HEK293 (cell line): ENCODE results near the gene CDCA8.

Source experiments
- CTCF ChIA-PET: fragments of 350-600 bp; formaldehyde crosslinking; extraction: SDS; loops from one replicate; lab custom pipeline; 2021; ENCODE audit warnings: antibody characterized with exemption; lab: Yijun Ruan, JAX
- POLR2A ChIA-PET: fragments of 300-600 bp; formaldehyde crosslinking; extraction: SDS; loops from one replicate; lab custom pipeline; 2020; ENCODE audit warnings: antibody characterized with exemption, inconsistent platforms; lab: Yijun Ruan, JAX
- H3K27ac ChIP-seq: fragments of 200-500 bp; sonication (Bioruptor generic); 2 replicates; pipeline ENCODE4 v1.5.1; 2014; ENCODE audit warnings: low read depth, low read length, control low read depth, inconsistent platforms; ENCODE audit errors: extremely low read depth
- H3K36me3 ChIP-seq, 2 experiments: fragments of 200-500 bp in 1 of 2; sonication (Bioruptor generic) in 1 of 2; 1 replicate in 1 of 2; 2 replicates in 1 of 2; pipeline ENCODE4 v1.5.1; 2014 to 2017; ENCODE audit warnings: inconsistent platforms in 2 of 2, low read length in 2 of 2; ENCODE audit not compliant: control insufficient read depth in 2 of 2, insufficient read depth in 1 of 2
- H3K4me1 ChIP-seq: fragments of 200-500 bp; sonication (Bioruptor generic); 2 replicates; pipeline ENCODE4 v1.5.1; 2014; ENCODE audit warnings: mild to moderate bottlenecking, low read length, inconsistent platforms; ENCODE audit not compliant: control insufficient read depth, insufficient read depth
- H3K4me3 ChIP-seq: 2 replicates; pipeline ENCODE4 v1.5.1; 2011; ENCODE audit warnings: low read depth, mild to moderate bottlenecking, control low read depth, low read length, moderate library complexity
- H3K9me3 ChIP-seq: fragments of 200-500 bp; sonication (Bioruptor generic); 2 replicates; pipeline ENCODE4 v1.5.1; 2014; ENCODE audit warnings: low read depth, low read length, inconsistent platforms; ENCODE audit not compliant: control insufficient read depth, insufficient read depth
- GLI2 ChIP-seq: fragments of 450-650 bp; formaldehyde crosslinking; IDR thresholded peaks from 2 replicates; pipeline ENCODE4; 2017; ENCODE audit warnings: missing biosample characterization, missing genetic modification characterization, low read depth, borderline replicate concordance
- SP3 ChIP-seq: fragments of 450-650 bp; formaldehyde crosslinking; IDR thresholded peaks from 2 replicates; pipeline ENCODE4 v1.5.1; 2016; ENCODE audit warnings: missing biosample characterization, missing genetic modification characterization
- ZBTB1 ChIP-seq: fragments of 450-650 bp; formaldehyde crosslinking; IDR thresholded peaks from 2 replicates; pipeline ENCODE4 v1.5.1; 2016; ENCODE audit warnings: missing biosample characterization, missing genetic modification characterization
- ZFP3 ChIP-seq: fragments of 450-650 bp; formaldehyde crosslinking; IDR thresholded peaks from 2 replicates; pipeline ENCODE4 v1.5.1; 2016; ENCODE audit warnings: low read depth, missing biosample characterization, missing genetic modification characterization
- ZNF146 ChIP-seq: fragments of 450-650 bp; formaldehyde crosslinking; IDR thresholded peaks from 2 replicates; pipeline ENCODE4 v1.5.1; 2016; ENCODE audit warnings: missing biosample characterization, missing genetic modification characterization
- ZNF239 ChIP-seq: fragments of 450-650 bp; formaldehyde crosslinking; IDR thresholded peaks from 2 replicates; pipeline ENCODE4 v1.5.1; 2016; ENCODE audit warnings: missing biosample characterization, missing genetic modification characterization
- ZNF335 ChIP-seq: fragments of 450-650 bp; formaldehyde crosslinking; conservative IDR thresholded peaks from 2 replicates; pipeline ENCODE4 v1.5.1; 2016; ENCODE audit warnings: missing biosample characterization, missing genetic modification characterization
- ZNF37A ChIP-seq: fragments of 450-650 bp; IDR thresholded peaks from 2 replicates; pipeline ENCODE4 v1.5.1; 2018; ENCODE audit warnings: missing biosample characterization, missing genetic modification characterization
- ZNF558 ChIP-seq: fragments of 450-650 bp; formaldehyde crosslinking; IDR thresholded peaks from 2 replicates; pipeline ENCODE4 v1.5.1; 2016; ENCODE audit warnings: missing biosample characterization, missing genetic modification characterization
- ZNF600 ChIP-seq: fragments of 450-650 bp; formaldehyde crosslinking; IDR thresholded peaks from 2 replicates; pipeline ENCODE4 v1.5.1; 2016; ENCODE audit warnings: missing biosample characterization, missing genetic modification characterization
- ZNF626 ChIP-seq: fragments of 450-650 bp; sonication (Bioruptor Pico); formaldehyde crosslinking; IDR thresholded peaks from 2 replicates; pipeline ENCODE4 v1.5.1; 2018; ENCODE audit warnings: missing biosample characterization, missing genetic modification characterization, inconsistent platforms
- ZNF660 ChIP-seq: fragments of 450-650 bp; IDR thresholded peaks from 2 replicates; pipeline ENCODE4 v1.5.1; 2018; ENCODE audit warnings: missing biosample characterization, mild to moderate bottlenecking, missing genetic modification characterization
- ZNF677 ChIP-seq: fragments of 450-650 bp; IDR thresholded peaks from 2 replicates; pipeline ENCODE4 v1.5.0; 2018; ENCODE audit warnings: missing biosample characterization, mild to moderate bottlenecking, missing genetic modification characterization, moderate library complexity
- ZNF692 ChIP-seq: fragments of 450-650 bp; formaldehyde crosslinking; IDR thresholded peaks from 2 replicates; pipeline ENCODE4 v1.5.1; 2016; ENCODE audit warnings: missing biosample characterization, missing genetic modification characterization
- ZSCAN23 ChIP-seq: fragments of 450-650 bp; formaldehyde crosslinking; IDR thresholded peaks from 2 replicates; pipeline ENCODE4 v1.5.1; 2016; ENCODE audit warnings: missing biosample characterization, missing genetic modification characterization
- TF ChIP-seq, protein P1 (sequence below): fragments of 450-650 bp; formaldehyde crosslinking; IDR thresholded peaks from 2 replicates; pipeline ENCODE4 v1.5.1; 2016; ENCODE audit warnings: missing biosample characterization, missing genetic modification characterization, low read depth
- TF ChIP-seq, protein P2 (sequence below): fragments of 450-650 bp; formaldehyde crosslinking; IDR thresholded peaks from 2 replicates; pipeline ENCODE4 v1.5.1; 2017; ENCODE audit warnings: missing biosample characterization, missing genetic modification characterization
- TF ChIP-seq, protein P3 (sequence below): fragments of 450-650 bp; formaldehyde crosslinking; IDR thresholded peaks from 2 replicates; pipeline ENCODE4 v1.5.1; 2016; ENCODE audit warnings: missing biosample characterization, missing genetic modification characterization

CDCA8 gene

DNA sequence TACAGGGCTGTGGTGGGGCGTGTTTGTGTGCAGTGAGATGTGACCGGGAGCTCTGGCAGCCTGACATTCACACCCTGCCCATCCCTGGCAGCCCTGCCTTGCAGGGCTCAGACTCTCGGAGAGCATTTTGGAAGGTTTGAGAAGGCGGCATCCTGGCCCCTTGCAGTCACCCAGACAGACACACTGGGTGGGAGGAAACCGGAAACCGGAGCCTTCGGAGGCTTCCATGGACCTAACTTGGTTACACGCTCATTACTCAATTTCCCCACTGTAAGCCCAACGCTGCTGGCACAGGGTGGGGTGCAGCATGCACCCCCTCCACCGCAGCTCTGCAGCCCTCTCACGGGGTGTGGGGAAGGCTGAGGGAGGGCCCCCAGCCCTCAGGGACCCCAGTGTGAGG, 35.4 kb upstream of the CDCA8 start (continued):
- TF ChIP-seq, protein P1, sequence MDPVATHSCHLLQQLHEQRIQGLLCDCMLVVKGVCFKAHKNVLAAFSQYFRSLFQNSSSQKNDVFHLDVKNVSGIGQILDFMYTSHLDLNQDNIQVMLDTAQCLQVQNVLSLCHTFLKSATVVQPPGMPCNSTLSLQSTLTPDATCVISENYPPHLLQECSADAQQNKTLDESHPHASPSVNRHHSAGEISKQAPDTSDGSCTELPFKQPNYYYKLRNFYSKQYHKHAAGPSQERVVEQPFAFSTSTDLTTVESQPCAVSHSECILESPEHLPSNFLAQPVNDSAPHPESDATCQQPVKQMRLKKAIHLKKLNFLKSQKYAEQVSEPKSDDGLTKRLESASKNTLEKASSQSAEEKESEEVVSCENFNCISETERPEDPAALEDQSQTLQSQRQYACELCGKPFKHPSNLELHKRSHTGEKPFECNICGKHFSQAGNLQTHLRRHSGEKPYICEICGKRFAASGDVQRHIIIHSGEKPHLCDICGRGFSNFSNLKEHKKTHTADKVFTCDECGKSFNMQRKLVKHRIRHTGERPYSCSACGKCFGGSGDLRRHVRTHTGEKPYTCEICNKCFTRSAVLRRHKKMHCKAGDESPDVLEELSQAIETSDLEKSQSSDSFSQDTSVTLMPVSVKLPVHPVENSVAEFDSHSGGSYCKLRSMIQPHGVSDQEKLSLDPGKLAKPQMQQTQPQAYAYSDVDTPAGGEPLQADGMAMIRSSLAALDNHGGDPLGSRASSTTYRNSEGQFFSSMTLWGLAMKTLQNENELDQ (tag by site-specific recombination): no peak
- TF ChIP-seq ZNF335 (tag by site-specific recombination) (no peak), ZBTB1 (tag by site-specific recombination) (no peak), ZNF692 (tag by site-specific recombination) (no peak), ZSCAN23 (no peak), SP3 (no peak), ZNF626 (no peak), ZNF600 (no peak)

GRCh38 chr1:37657620-37658412, 34.5 kb upstream of the CDCA8 start:
- ChIA-PET POLR2A (no interaction called here), CTCF (interaction anchor here (1.0 kb wide), 1 partner anchor 24 kb away, joined by 3 read pairs; no protein-coding TSS in a partner anchor)
- Histone ChIP-seq H3K36me3 (no peaks in the 10 kb centered on the region), H3K4me3 (no peak overlapping the region), H3K27ac (no peak overlapping the region), H3K4me1 (no peaks in the 10 kb centered on the region), H3K9me3 (no peaks in the 10 kb centered on the region)
- no peak for TF ChIP-seq ZFP3
- no peak for TF ChIP-seq ZNF37A (tag by site-specific recombination)
- TF ChIP-seq, protein P2, sequence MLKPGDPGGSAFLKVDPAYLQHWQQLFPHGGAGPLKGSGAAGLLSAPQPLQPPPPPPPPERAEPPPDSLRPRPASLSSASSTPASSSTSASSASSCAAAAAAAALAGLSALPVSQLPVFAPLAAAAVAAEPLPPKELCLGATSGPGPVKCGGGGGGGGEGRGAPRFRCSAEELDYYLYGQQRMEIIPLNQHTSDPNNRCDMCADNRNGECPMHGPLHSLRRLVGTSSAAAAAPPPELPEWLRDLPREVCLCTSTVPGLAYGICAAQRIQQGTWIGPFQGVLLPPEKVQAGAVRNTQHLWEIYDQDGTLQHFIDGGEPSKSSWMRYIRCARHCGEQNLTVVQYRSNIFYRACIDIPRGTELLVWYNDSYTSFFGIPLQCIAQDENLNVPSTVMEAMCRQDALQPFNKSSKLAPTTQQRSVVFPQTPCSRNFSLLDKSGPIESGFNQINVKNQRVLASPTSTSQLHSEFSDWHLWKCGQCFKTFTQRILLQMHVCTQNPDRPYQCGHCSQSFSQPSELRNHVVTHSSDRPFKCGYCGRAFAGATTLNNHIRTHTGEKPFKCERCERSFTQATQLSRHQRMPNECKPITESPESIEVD: no peak
- no peak for TF ChIP-seq ZNF558 (tag by site-specific recombination)
- no peak for TF ChIP-seq ZNF677 (tag by site-specific recombination)
- no peak for TF ChIP-seq ZNF239 (tag by site-specific recombination)
- TF ChIP-seq, protein P3, sequence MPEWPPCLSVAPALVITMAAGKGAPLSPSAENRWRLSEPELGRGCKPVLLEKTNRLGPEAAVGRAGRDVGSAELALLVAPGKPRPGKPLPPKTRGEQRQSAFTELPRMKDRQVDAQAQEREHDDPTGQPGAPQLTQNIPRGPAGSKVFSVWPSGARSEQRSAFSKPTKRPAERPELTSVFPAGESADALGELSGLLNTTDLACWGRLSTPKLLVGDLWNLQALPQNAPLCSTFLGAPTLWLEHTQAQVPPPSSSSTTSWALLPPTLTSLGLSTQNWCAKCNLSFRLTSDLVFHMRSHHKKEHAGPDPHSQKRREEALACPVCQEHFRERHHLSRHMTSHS (tag by site-specific recombination): no peak

DNA sequence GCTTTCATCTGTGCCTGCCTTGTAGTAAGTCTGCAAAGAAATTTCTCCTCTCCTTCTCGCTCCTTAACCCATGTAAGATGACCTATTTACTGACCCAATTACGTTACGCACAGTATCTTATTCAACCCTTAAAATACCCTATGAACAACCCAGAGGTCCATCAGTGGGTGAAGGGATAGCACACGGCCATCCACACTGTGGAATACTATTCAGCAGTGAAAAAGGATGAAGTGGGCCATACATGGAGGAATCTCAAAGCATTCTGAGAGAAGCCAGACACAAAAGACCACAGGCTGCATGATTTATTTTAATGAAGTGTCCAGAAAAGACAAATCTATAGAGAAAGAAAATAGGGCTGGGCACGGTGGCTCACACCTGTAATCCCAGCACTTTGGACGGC, 33.8 kb upstream of the CDCA8 start:
- CTCF ChIA-PET: interaction anchor here (0.7 to 1.0 kb wide), 2 partner anchors 23 to 187 kb away, joined by 3 read pairs; no protein-coding TSS in a partner anchor
- H3K27ac ChIP-seq: no peak overlapping the region
- TF ChIP-seq ZNF146 (tag by site-specific recombination) (peak; percentile 93), GLI2 (no peak), ZNF660 (tag by site-specific recombination) (no peak), ZNF677 (tag by site-specific recombination) (no peak)
- POLR2A ChIA-PET: no interaction called here
- no peaks in the 10 kb centered on the region for H3K4me1 ChIP-seq
- no peak overlapping the region for H3K4me3 ChIP-seq
- no peaks in the 10 kb centered on the region for H3K36me3 ChIP-seq
- H3K9me3 ChIP-seq: no peaks in the 10 kb centered on the region
